ENCODE data around the gene DPP6. TPM values are rescaled to one million over a fixed set of nuclear protein-coding genes. Genes with fewer than 3 reads are reported as not detected.

The DPP6 gene
- total RNA-seq, 4 donors from 2014 or later, result 0.94 to 1.9 TPM; not detected in 2

- Histone ChIP-seq H3K4me1 (no peaks in the 10 kb centered on the region), H3K9me3 (no peaks in the 10 kb centered on the region), H3K4me3 (no peak overlapping the region), H3K27me3 (no peaks in the 10 kb centered on the region), H3K36me3 (no peaks in the 10 kb centered on the region), H3K27ac (no peak overlapping the region)
- DNase-seq (no peak), ATAC-seq (no peak)
- intact Hi-C loops (cut with DNase I; ENCODE audit: low total_unique reads), result no loop called here
- in situ Hi-C loops (cut with MboI; ENCODE audit: low sequenced_read_pairs in 4 of 4), result no loop called here
- TF ChIP-seq, protein P1, sequence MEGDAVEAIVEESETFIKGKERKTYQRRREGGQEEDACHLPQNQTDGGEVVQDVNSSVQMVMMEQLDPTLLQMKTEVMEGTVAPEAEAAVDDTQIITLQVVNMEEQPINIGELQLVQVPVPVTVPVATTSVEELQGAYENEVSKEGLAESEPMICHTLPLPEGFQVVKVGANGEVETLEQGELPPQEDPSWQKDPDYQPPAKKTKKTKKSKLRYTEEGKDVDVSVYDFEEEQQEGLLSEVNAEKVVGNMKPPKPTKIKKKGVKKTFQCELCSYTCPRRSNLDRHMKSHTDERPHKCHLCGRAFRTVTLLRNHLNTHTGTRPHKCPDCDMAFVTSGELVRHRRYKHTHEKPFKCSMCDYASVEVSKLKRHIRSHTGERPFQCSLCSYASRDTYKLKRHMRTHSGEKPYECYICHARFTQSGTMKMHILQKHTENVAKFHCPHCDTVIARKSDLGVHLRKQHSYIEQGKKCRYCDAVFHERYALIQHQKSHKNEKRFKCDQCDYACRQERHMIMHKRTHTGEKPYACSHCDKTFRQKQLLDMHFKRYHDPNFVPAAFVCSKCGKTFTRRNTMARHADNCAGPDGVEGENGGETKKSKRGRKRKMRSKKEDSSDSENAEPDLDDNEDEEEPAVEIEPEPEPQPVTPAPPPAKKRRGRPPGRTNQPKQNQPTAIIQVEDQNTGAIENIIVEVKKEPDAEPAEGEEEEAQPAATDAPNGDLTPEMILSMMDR (IDR thresholded peaks at IDR 0.05 in 4 of 5, conservative IDR thresholded peaks at IDR 0.05 in 1 of 5), result no peak
- TF ChIP-seq POLR2A (IDR thresholded peaks at IDR 0.05), result no peak
These were observed 575.6 kb downstream of the DPP6 start for GRCh38 chr7:154627646-154628290.

GRCh38 chr7:154628556-154628955 lies 576.4 kb downstream of the DPP6 start:
- no peak overlapping the region for H3K4me3 ChIP-seq
- DNase-seq, result no peak
- no peak overlapping the region for H3K27ac ChIP-seq
- no peak for TF ChIP-seq POLR2A (IDR thresholded peaks at IDR 0.05)
- TF ChIP-seq, protein P1 (IDR thresholded peaks at IDR 0.05 in 4 of 5, conservative IDR thresholded peaks at IDR 0.05 in 1 of 5), result no peak
- no peak for ATAC-seq
- H3K27me3 ChIP-seq, result no peaks in the 10 kb centered on the region
- H3K9me3 ChIP-seq, result no peaks in the 10 kb centered on the region
- in situ Hi-C loops (cut with MboI; ENCODE audit: low sequenced_read_pairs in 4 of 4) (no loop called here), intact Hi-C loops (cut with DNase I; ENCODE audit: low total_unique reads) (no loop called here)
- H3K4me1 ChIP-seq, result no peaks in the 10 kb centered on the region
- H3K36me3 ChIP-seq, result no peaks in the 10 kb centered on the region

DNA sequence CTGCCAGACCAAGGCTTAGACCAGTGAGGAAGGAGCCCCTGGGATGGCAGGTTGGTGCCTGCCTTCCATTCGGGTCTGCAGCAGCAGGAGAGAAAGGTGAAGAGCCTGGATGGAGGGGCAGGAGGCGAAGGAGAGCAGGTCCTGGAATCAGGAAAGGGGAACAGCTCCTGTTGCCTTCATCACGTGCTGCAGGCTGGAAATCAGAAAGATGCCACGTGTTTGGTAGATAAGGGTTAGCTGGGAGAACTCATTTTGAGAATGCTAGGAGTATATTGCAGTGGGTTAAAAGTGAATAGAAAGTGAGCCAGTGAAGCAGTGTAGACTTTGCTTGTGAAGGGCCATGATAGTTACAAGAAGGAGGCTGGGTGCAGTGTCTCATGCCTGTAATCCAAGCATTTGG lies 579.0 kb downstream of the DPP6 start:
- no peaks in the 10 kb centered on the region for H3K36me3 ChIP-seq
- H3K4me3 ChIP-seq, result no peak overlapping the region
- in situ Hi-C loops (cut with MboI; ENCODE audit: low sequenced_read_pairs in 4 of 4), result no loop called here
- H3K27ac ChIP-seq, result no peak overlapping the region
- no peak for TF ChIP-seq POLR2A (IDR thresholded peaks at IDR 0.05)
- TF ChIP-seq, protein P1 (IDR thresholded peaks at IDR 0.05 in 4 of 5, conservative IDR thresholded peaks at IDR 0.05 in 1 of 5), result no peak
- ATAC-seq, result no peak
- no peaks in the 10 kb centered on the region for H3K9me3 ChIP-seq
- H3K27me3 ChIP-seq, result no peaks in the 10 kb centered on the region
- no peaks in the 10 kb centered on the region for H3K4me1 ChIP-seq
- intact Hi-C loops (cut with DNase I; ENCODE audit: low total_unique reads), result no loop called here
- no peak for DNase-seq

DNA sequence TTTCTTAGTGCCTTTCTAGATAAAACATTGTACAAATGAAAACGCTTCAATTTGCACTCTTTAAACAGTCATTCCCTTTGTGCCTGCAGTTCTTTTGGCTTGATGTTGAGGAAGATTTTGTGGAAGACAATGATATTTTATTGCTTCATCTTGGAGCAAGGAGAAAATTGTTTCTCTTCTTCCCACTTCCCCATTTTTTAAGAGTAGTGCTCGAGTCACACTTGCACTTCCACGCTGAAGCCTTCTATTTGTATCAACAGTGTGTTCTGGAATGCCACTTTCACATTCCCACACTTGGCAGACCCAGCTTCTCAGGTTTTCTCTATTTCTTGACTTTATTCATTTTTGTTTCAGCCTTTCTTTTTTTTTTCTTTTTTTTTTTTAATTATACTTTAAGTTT lies 581.4 kb downstream of the DPP6 start:
- intact Hi-C loops (cut with DNase I; ENCODE audit: low total_unique reads), result no loop called here
- DNase-seq (no peak), ATAC-seq (no peak)
- no peak overlapping the region for H3K27ac ChIP-seq
- TF ChIP-seq, protein P1 (IDR thresholded peaks at IDR 0.05 in 4 of 5, conservative IDR thresholded peaks at IDR 0.05 in 1 of 5), result no peak
- no peak for TF ChIP-seq POLR2A (IDR thresholded peaks at IDR 0.05)
- H3K36me3 ChIP-seq, result no peaks in the 10 kb centered on the region
- in situ Hi-C loops (cut with MboI; ENCODE audit: low sequenced_read_pairs in 4 of 4), result no loop called here
- H3K9me3 ChIP-seq, result no peaks in the 10 kb centered on the region
- no peaks in the 10 kb centered on the region for H3K4me1 ChIP-seq
- no peak overlapping the region for H3K4me3 ChIP-seq
- H3K27me3 ChIP-seq, result no peaks in the 10 kb centered on the region

- Histone ChIP-seq H3K4me3 (no peak overlapping the region), H3K36me3 (no peaks in the 10 kb centered on the region), H3K9me3 (no peaks in the 10 kb centered on the region), H3K27me3 (no peaks in the 10 kb centered on the region), H3K27ac (no peak overlapping the region), H3K4me1 (no peaks in the 10 kb centered on the region)
- DNase-seq (no peak), ATAC-seq (no peak)
- in situ Hi-C loops (cut with MboI; ENCODE audit: low sequenced_read_pairs in 4 of 4) (no loop called here), intact Hi-C loops (cut with DNase I; ENCODE audit: low total_unique reads) (no loop called here)
- TF ChIP-seq, protein P1 (IDR thresholded peaks at IDR 0.05 in 4 of 5, conservative IDR thresholded peaks at IDR 0.05 in 1 of 5), result no peak
- TF ChIP-seq POLR2A (IDR thresholded peaks at IDR 0.05), result no peak
These were observed 586.1 kb downstream of the DPP6 start for GRCh38 chr7:154638286-154638685.
